HG03521 (cell line): Measurements from ENCODE around the gene LEPR.
"Not testable (repeated sequence)": the region's sequence is repeated elsewhere in the genome, so short reads cannot be mapped to it uniquely, and the experiment has no call there.

Source experiments
- ATAC-seq: cut with Tn5 transposase; IDR thresholded peaks from one replicate; pipeline ENCODE4 v1.9.1; 2021; ENCODE audit warnings: mild to moderate bottlenecking, moderate library complexity; ENCODE audit not compliant: unreplicated experiment

LEPR gene

DNA sequence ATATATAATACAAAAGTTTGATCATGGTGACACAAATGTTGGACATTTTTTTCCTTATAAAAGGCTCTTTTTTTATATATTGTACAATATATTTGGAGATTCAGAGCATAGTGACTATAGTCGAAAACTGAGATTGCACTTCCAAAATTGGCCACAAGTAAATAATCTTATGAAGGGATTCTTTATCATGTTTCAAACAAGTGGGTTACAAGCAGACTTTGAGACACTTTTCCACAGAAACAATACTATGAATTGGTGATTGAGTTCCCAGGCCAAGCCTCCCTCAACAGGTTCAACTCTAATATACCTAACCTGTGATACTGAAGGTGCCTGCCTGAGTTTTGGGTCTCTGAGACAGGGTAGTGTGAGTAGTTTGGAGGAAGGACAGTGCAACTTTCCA, 13.8 kb downstream of the LEPR start:
- ATAC-seq, result no peak

DNA sequence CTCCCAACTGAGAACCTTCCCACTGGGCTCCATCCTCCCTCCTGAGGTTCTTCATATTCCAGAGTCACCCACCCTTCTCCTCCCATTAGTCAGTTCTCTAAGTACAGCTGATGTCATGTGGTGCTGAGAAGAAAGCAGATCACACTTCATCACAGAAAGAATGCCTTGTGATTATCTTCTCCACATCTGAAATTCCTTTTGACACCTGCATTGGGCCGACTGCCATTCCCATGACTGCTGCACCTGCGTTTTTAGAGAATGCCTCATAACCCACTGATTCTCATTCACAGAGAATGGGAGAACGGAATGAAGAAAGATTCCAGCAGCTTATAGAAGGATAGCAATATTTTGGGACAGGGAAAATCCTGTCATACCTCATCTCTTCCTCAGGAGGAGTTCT, 14.3 kb downstream of the LEPR start:
- ATAC-seq, result no peak

DNA sequence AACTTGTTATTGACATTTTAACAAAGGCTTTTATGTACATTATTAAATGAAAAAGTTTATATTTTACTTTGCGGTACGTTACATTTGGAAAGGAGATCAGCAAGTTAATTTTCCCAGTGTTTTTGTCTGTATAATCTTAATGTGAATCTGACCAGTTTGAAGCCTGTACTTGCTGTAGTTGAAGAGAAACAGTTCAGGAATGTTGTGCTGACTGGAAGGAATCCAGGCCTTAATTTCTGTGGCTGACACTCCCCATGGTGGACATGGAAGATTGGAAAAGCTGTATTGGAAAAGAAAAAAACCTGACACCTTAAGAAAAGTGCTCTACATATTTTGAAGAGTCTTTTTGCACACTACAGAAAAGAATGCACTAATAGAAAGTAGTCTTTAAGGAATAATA, 15.5 kb downstream of the LEPR start:
- ATAC-seq, result no peak

- no peak for ATAC-seq
Observed at GRCh38 chr1:65437616-65438015, 17.1 kb downstream of the LEPR start.

GRCh38 chr1:65440322-65440900, 19.9 kb downstream of the LEPR start:
- no peak for ATAC-seq

DNA sequence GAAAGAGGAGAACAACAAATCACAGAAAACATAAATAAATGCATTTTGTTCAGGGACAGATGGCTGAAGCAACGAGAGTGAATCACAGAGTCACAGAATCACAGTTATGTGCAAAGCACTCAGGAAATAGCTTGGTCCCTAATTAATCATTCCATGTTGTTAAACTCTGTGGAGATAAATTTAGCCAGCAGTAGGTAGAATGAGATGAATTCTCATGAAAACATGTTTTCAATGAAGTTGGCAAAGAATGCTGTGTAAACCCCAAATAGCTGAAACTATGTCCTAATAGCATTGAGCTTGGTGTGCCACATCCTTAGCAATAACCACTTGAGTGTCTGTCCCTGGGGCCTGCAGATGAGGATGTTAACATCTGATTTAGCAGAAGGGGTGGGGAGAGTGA, 20.4 kb downstream of the LEPR start:
- ATAC-seq, result no peak

- no peak for ATAC-seq
Observed at GRCh38 chr1:65441464-65441863, 21.0 kb downstream of the LEPR start.

DNA sequence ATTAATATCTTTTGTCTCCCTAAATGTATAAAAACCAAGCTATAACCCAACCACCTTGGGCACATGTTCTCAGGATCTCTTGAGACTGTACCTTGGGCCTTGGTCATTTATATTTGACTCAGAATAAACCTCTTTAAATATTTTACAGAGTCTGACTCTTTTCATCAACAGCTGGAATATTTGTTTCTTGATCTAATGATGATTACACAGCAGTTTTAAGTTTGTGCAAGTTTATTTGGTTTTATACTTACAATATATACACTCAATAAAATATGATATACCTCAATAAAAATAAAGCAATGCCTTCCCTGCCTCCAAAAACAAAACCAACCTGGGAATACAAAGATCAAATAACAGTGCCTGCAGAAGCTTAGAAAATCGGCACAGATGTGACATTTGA, 22.0 kb downstream of the LEPR start:
- no peak for ATAC-seq

- no peak for ATAC-seq
Observed at GRCh38 chr1:65443647-65444046, 23.2 kb downstream of the LEPR start.

- ATAC-seq, result no peak
Observed at GRCh38 chr1:65444128-65444640, 23.7 kb downstream of the LEPR start.

DNA sequence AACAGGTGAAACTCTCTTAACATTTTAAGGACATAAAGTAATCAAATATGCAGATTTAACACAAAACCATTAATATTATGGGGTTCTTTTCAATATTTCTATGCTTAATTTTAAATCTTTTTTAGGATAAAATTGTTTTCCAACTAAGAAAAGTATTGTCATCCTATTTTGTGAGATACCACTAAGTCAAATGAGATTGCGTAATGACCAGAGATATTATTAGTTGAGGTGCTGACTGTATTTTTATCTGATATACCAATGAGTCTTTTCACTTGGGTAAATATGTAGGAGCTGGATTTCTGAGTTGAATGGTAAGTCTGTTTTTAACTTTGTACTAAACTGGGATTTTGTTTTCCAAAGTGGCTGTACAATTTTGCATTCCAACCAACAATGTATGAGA, 25.4 kb downstream of the LEPR start:
- no peak for ATAC-seq

- ATAC-seq, result no peak
Observed at GRCh38 chr1:65449214-65449823, 28.9 kb downstream of the LEPR start.

DNA sequence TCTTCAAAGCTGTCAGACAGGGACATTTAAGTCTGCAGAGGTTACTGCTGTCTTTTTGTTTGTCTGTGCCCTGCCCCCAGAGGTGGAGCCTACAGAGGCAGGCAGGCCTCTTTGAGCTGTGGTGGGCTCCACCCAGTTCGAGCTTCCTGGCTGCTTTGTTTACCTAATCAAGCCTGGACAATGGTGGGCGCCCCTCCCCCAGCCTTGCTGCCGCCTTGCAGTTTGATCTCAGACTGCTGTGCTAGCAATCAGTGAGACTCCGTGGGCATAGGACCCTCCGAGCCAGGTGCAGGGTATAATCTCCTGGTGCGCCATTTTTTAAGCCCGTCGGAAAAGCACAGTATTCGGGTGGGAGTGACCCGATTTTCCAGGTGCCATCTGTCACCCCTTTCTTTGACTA, 35.2 kb downstream of the LEPR start:
- not testable (repeated sequence) for ATAC-seq

GRCh38 chr1:65456481-65456880, 36.0 kb downstream of the LEPR start:
- ATAC-seq, result no peak

DNA sequence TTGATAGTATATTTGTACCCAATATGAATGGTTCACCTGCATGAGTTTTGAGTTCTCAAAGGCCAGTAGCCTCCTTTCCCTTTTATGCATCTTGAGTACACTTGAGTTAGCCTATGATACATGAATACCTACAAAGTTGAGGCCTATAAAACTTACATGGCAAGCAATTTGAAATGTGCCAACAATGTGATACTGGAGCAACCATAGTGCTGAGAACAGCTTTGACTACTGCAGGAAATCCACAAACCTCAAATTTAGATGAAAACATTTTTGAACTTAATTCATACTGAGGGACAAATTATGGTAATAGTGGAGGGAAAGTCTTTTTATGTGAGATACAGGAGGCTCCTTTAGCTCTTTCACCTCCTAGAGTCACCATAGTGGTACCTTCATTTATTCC, 37.4 kb downstream of the LEPR start:
- ATAC-seq, result no peak

DNA sequence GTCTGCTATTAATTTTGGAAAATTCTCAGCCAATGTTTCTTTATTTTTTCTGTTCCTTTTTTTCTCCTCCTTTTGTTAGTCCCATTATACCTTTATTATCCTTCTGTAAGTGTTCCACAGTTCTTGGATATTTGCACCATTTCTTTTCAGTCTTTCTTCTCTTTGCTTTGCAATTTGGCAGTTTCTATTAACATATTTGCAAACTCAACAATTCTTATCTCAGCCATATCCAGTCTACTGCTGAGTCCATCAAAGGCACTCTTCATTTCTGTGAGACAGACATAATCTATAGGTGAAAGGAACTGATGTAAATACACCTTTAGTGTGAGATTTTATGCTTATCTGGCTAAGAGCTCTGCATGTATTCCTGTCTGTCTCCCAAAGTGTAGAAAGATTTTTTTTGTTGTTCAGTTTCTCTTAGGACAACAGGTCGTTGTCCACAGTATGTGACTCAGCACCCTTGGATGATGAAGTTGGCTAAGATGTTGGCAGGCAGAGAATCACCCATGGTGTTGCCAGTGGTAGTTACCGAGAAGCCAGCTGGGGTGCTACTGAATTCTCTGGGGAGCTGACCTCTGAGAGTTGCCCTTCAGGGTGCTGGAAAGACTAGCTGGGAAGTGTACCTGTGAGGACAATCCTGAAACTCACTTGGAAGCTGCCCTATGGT, 38.4 kb downstream of the LEPR start:
- ATAC-seq, result no peak

DNA sequence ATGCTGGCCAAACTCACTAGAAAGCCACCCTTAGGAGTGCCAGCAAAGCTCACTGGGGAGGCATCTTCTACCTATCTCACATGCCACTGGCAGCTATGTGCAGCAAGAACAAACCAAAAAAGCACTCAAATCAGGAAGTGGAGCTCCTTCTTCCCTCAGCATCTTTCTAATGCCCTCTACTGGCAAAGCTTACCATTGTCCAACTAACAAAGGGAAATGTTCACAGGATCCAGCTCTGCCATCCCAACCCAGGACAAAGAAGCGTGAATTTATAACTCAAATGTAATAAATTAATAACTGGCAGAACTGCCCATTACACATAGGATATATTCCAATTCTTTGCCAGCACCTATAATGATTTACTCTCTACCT, 38.9 kb downstream of the LEPR start:
- ATAC-seq, result peak; percentile 53

DNA sequence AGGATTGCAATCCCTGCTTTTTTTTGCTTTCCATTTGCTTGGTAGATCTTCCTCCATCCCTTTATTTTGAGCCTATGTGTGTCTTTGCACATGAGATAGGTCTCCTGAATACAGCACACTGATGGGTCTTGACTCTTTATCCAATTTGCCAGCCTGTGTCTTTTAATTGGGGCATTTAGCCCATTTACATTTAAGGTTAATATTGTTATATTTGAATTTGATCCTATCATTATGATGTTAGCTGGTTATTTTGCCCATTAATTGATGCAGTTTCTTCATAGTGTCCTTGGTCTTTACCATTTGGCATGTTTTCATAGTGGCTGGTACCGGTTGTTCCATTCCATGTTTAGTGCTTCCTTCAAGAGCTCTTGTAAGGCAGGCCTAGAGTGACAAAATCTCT, 45.4 kb downstream of the LEPR start:
- not testable (repeated sequence) for ATAC-seq

GRCh38 chr1:65467536-65467935, 47.1 kb downstream of the LEPR start:
- no peak for ATAC-seq

- ATAC-seq, result no peak
Observed at GRCh38 chr1:65469126-65469888, 48.8 kb downstream of the LEPR start.

GRCh38 chr1:65469889-65470340, 49.4 kb downstream of the LEPR start:
- no peak for ATAC-seq
